Thyroid gland (tissue), 4 donors: ENCODE measurements around the gene KIF16B.

Source experiments
- CTCF ChIP-seq, 6 experiments: fragments of 200-600 bp in 3 of 6; fragments of 450-650 bp in 3 of 6; sonication (generic) in 3 of 6; IDR thresholded peaks; one replicate each; pipeline ENCODE4 v1.5.1; 2016 to 2019; ENCODE audit warnings: antibody characterized with exemption in 6 of 6, mild to moderate bottlenecking in 2 of 6, inconsistent platforms in 1 of 6, moderate library complexity in 1 of 6
- POLR2A ChIP-seq, 2 donors: fragments of 450-650 bp; IDR thresholded peaks; one replicate each; pipeline ENCODE4 v1.6.1; 2017; ENCODE audit warnings: antibody characterized with exemption in 2 of 2, mild to moderate bottlenecking in 2 of 2, moderate library complexity in 1 of 2

GRCh38 chr20:16432466-16433292 lies 140.6 kb downstream of the KIF16B start:
- TF ChIP-seq CTCF (IDR thresholded peaks at IDR 0.05): no peak
- TF ChIP-seq POLR2A (IDR thresholded peaks at IDR 0.05): no peak
